Fibroblast of the aortic adventitia (primary cell): ENCODE data around the gene ZNF813. TPM values are rescaled to one million over a fixed set of nuclear protein-coding genes. Genes with fewer than 3 reads are reported as not detected.

ENCODE experiments used
- DNase-seq: peaks from one replicate; pipeline ENCODE4 v3.0.0-alpha.2; 2010; ENCODE audit warnings: low read depth
- H3K4me3 ChIP-seq: 2 replicates; pipeline ENCODE4 v1.5.1; 2011; ENCODE audit warnings: low read depth, mild to moderate bottlenecking, control low read depth, low read length, moderate library complexity
- total RNA-seq: library from RNA; depleted of rRNA; stranded (reverse); fragments of >200 nt; gene quantifications from 2 replicates; pipeline ENCODE4 v1.2.3, GENCODE V29; 2012; ENCODE audit warnings: low replicate concordance
- TF ChIP-seq, protein P1 (sequence below): IDR thresholded peaks from 2 replicates; pipeline ENCODE4 v1.5.1; 2011; ENCODE audit warnings: mild to moderate bottlenecking, low read length, control low read depth, inconsistent platforms; ENCODE audit not compliant: insufficient read depth

Gene ZNF813
- total RNA-seq, 1 donor: 2.5 TPM

GRCh38 chr19:53536225-53536548 is 68.7 kb downstream of the ZNF813 start:
- DNase-seq: no peak
- TF ChIP-seq, protein P1, sequence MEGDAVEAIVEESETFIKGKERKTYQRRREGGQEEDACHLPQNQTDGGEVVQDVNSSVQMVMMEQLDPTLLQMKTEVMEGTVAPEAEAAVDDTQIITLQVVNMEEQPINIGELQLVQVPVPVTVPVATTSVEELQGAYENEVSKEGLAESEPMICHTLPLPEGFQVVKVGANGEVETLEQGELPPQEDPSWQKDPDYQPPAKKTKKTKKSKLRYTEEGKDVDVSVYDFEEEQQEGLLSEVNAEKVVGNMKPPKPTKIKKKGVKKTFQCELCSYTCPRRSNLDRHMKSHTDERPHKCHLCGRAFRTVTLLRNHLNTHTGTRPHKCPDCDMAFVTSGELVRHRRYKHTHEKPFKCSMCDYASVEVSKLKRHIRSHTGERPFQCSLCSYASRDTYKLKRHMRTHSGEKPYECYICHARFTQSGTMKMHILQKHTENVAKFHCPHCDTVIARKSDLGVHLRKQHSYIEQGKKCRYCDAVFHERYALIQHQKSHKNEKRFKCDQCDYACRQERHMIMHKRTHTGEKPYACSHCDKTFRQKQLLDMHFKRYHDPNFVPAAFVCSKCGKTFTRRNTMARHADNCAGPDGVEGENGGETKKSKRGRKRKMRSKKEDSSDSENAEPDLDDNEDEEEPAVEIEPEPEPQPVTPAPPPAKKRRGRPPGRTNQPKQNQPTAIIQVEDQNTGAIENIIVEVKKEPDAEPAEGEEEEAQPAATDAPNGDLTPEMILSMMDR: no peak
- no peak overlapping the region for H3K4me3 ChIP-seq

- TF ChIP-seq, protein P1: no peak
- DNase-seq: no peak
- peak overlapping the region; percentile 80 for H3K4me3 ChIP-seq
Measured at GRCh38 chr19:53537121-53537520, 69.6 kb downstream of the ZNF813 start.

DNA sequence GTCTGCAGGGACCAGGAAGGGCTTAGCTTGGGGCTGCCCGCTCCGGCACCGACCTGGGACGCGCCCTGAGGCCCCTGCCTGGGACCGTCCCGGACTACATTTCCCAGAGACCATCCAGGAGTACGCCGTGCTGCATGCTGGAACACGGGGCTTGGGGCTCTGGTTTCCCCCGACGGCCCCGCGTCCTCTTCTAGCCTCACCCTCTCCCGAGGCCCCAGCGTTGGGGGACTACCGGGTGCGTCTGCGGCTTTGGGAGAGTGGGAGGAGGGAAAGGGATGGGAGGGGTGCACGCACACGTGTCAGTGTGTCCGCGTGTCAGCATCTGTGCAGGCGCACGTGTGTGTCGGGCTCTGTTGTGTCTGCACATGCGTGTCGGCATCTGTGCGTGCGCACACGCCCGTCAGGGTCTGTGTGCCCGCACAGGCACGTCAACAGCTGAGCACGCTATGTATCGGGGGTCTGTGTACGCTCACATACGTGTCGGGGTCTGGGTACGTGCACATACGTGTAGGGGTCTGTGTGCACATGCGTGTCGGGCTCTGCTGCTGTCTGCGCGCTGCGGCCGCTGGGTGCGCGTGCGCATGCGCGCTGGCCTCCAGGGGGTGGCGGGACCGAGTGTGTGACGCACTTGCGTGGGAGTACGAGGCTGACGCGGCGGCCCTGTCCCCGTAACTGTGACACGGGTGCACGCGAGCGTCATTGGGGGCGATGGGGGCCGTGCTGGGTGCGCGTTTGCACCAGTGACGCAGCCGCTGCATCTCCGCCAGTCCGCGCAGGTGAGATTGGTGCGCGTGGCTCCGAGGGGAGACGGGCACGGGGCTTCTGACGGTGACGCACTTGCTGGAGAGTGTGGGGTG is 70.2 kb downstream of the ZNF813 start, which contains the start of gene ZNF331:
Gene ZNF331, plus strand, starts transcription at position 625 of the 857 bp plus-strand sequence. CDS start 31,232 bp downstream, outside the sequence.
- TF ChIP-seq, protein P1: peak; percentile 55
- peak; percentile 76 for DNase-seq

DNA sequence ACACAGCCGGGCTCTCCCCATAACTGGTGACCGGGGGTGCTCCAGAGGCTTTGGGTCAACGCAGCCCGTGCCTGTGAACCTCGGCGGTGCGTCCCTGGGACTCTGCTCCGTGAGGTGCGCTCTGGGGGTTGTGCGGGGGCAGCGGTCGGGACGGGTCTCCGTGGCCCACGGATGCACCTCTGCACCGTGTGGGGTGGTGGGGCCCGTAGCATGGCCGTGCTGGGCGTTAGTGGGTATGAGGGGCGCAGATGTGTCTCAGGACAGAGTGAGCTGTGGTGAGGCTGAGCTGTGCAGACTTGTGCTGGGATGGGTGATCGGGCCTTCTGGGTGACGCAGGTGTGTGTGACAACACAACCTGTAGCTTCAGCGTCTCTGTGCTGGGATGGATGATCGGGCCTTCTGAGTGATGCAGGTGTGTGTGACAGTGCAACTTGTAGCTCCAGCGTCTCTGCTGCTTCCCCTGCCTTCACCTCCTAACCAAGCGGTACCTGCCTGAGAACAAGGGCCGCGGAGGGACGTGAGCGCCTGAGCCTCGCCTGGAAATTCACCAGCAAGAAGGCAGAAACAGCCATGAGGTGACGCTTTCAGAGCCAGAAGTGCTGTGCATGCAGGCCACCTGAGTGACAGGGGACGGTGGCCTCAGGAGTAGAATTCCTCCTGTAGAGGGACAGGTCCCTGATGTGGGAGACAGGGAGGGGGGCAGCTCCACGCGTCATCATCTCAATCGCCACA is 71.0 kb downstream of the ZNF813 start:
- TF ChIP-seq, protein P1: no peak
- no peak for DNase-seq

More for the DNA sequence above, 70.2 kb downstream of the ZNF813 start, which contains the start of gene ZNF331:
- H3K4me3 ChIP-seq: peak within 1 kb of the TSS; percentile 80

GRCh38 chr19:53540091-53540490 is 72.6 kb downstream of the ZNF813 start:
- no peak for DNase-seq
- TF ChIP-seq, protein P1: no peak
- no peak overlapping the region for H3K4me3 ChIP-seq

More for the DNA sequence above, 71.0 kb downstream of the ZNF813 start:
- peak overlapping the region; percentile 80 for H3K4me3 ChIP-seq

DNA sequence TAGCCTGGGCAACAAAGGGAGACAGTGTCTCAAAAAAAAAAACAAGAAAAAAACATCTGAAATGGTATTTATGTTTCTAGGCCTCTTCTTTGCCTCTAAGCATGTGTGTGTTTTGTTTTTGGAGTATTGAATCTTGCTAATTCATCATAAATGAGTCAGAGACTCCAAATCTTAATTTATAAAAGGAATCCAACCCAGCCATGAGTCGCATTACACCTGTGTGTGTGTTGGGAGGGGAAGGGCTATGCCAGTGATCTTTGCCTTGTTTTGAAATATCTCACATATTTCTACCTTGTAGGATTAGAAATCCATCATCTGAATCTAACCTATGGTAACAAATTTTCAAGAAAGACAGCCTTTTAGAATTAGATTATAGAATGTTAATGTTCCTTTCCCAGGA is 74.4 kb downstream of the ZNF813 start:
- no peak overlapping the region for H3K4me3 ChIP-seq
- TF ChIP-seq, protein P1: no peak
- no peak for DNase-seq
